Caco-2 (cell line): ENCODE data around the gene CLCA4. TPM values are rescaled to one million over a fixed set of nuclear protein-coding genes. Genes with fewer than 3 reads are reported as not detected.
"Not testable (repeated sequence)": the region's sequence is repeated elsewhere in the genome, so short reads cannot be mapped to it uniquely, and the experiment has no call there.

ENCODE experiments used
- BruUV-seq: library from RNA; stranded (reverse); fragments of 400-500 nt; replicated peaks from 2 replicates; lab custom pipeline; 2021; lab: Mats Ljungman, UMichigan
- CTCF ChIA-PET: fragments of 300-600 bp; sonication (Branson Sonifier 250); formaldehyde crosslinking; loops from one replicate; lab custom pipeline; 2022; ENCODE audit warnings: antibody characterized with exemption; lab: Charles Lee
- POLR2A ChIA-PET: fragments of 300-600 bp; sonication (Branson Sonifier 250); formaldehyde crosslinking; loops from one replicate; lab custom pipeline; 2022; ENCODE audit warnings: antibody characterized with exemption; lab: Charles Lee
- DNase-seq, 2 experiments: peaks; one replicate each; pipeline versions ENCODE4 v3.0.0 to v3.0.0-alpha.2; 2020 to 2022
- H3K27me3 ChIP-seq: replicated peaks from 2 replicates; pipeline ENCODE4 v1.6.0; 2011; ENCODE audit warnings: low read length; ENCODE audit not compliant: control insufficient read depth, insufficient read depth
- H3K36me3 ChIP-seq: 2 replicates; pipeline ENCODE4 v1.5.1; 2011; ENCODE audit warnings: low read length; ENCODE audit not compliant: control insufficient read depth, insufficient read depth
- H3K4me1 ChIP-seq: fragments of 250-450 bp; sonication (Bioruptor Pico); 2 replicates; pipeline ENCODE4 v1.5.1; 2020; ENCODE audit warnings: mild to moderate bottlenecking
- H3K4me3 ChIP-seq: 2 replicates; pipeline ENCODE4 v1.5.1; 2011; ENCODE audit warnings: low read depth, mild to moderate bottlenecking, control low read depth, low read length
- H3K9me3 ChIP-seq: fragments of 250-450 bp; sonication (Bioruptor Pico); 2 replicates; pipeline ENCODE4 v1.5.1; 2020; ENCODE audit warnings: mild to moderate bottlenecking, moderate library complexity
- H3K27ac Mint-ChIP-seq: one replicate; pipeline ENCODE4 v1.8.0; 2022; ENCODE audit warnings: mixed read lengths; ENCODE audit not compliant: unreplicated experiment
- H3K27me3 Mint-ChIP-seq: one replicate; pipeline ENCODE4 v1.8.0; 2022; ENCODE audit warnings: mixed read lengths; ENCODE audit not compliant: insufficient read depth, unreplicated experiment
- H3K36me3 Mint-ChIP-seq: one replicate; pipeline ENCODE4 v1.8.0; 2022; ENCODE audit warnings: mild to moderate bottlenecking, mixed read lengths; ENCODE audit not compliant: insufficient read depth, unreplicated experiment
- H3K4me1 Mint-ChIP-seq: one replicate; pipeline ENCODE4 v1.8.0; 2022; ENCODE audit warnings: low read depth, mixed read lengths; ENCODE audit not compliant: unreplicated experiment
- H3K4me3 Mint-ChIP-seq: one replicate; pipeline ENCODE4 v1.8.0; 2022; ENCODE audit warnings: mild to moderate bottlenecking, moderate library complexity, mixed read lengths; ENCODE audit not compliant: unreplicated experiment
- H3K9me3 Mint-ChIP-seq: one replicate; pipeline ENCODE4 v1.8.0; 2022; ENCODE audit warnings: mixed read lengths; ENCODE audit not compliant: unreplicated experiment
- CTCF ChIP-seq, 2 experiments: fragments of 200-600 bp in 1 of 2; IDR thresholded peaks; 1 replicate in 1 of 2; 2 replicates in 1 of 2; pipeline versions ENCODE4 v1.5.1 to v1.8.0; 2011 to 2022; ENCODE audit warnings: antibody characterized with exemption in 1 of 2, control low read depth in 1 of 2, inconsistent platforms in 1 of 2, low read depth in 1 of 2, low read length in 1 of 2, mild to moderate bottlenecking in 1 of 2, moderate library complexity in 1 of 2; ENCODE audit not compliant: insufficient read depth in 1 of 2, severe bottlenecking in 1 of 2, unreplicated experiment in 1 of 2
- intact Hi-C: fragments of 100-400 bp; cut with micrococcal nuclease; formaldehyde crosslinking; loops from one replicate; pipeline ENCODE4 v1.10.0; 2022; ENCODE audit not compliant: unreplicated experiment
- total RNA-seq: library from RNA; stranded (reverse); gene quantifications from 2 replicates; pipeline ENCODE4 v1.2.3, GENCODE V29; 2022

Gene CLCA4
- total RNA-seq, 1 experiment from 2014 or later, result not detected

- Histone ChIP-seq H3K4me3 (no peak overlapping the region), H3K27me3 (no peaks in the 10 kb centered on the region), H3K36me3 (no peaks in the 10 kb centered on the region), H3K4me1 (peaks cover 10% of the 10 kb centered on the region; the same call in 1 of the 2 replicates), H3K9me3 (no peaks in the 10 kb centered on the region)
- intact Hi-C loops, result loop anchor here (5.0 kb wide), 3 partner anchors 82 to 467 kb away; no protein-coding TSS in a partner anchor
- Mint-ChIP-seq H3K27me3 (no peaks in the 10 kb centered on the region), H3K27ac (no peak overlapping the region), H3K4me1 (no peaks in the 10 kb centered on the region), H3K9me3 (no peaks in the 10 kb centered on the region), H3K4me3 (no peak overlapping the region), H3K36me3 (no peaks in the 10 kb centered on the region)
- TF ChIP-seq CTCF (IDR thresholded peaks at IDR 0.05; ENCODE audit: insufficient read depth in 1 of 2, low read depth in 1 of 2, low read length in 1 of 2, severe bottlenecking in 1 of 2, unreplicated experiment in 1 of 2), result peak; percentile 74
- CTCF ChIA-PET, result no interaction called here
- POLR2A ChIA-PET, result no interaction called here
- BruUV-seq, result no TSS peak
- DNase-seq, result no peak
Measured at GRCh38 chr1:86499987-86500593, 46.8 kb upstream of the CLCA4 start.

- H3K9me3 Mint-ChIP-seq, result no peaks in the 10 kb centered on the region
- no peaks in the 10 kb centered on the region for H3K36me3 Mint-ChIP-seq
- DNase-seq, result no peak
- H3K4me1 Mint-ChIP-seq, result no peaks in the 10 kb centered on the region
- H3K9me3 ChIP-seq, result no peaks in the 10 kb centered on the region
- no peaks in the 10 kb centered on the region for H3K27me3 ChIP-seq
- TF ChIP-seq CTCF (IDR thresholded peaks at IDR 0.05; ENCODE audit: insufficient read depth in 1 of 2, low read depth in 1 of 2, low read length in 1 of 2, severe bottlenecking in 1 of 2, unreplicated experiment in 1 of 2), result no peak
- ChIA-PET CTCF (no interaction called here), POLR2A (no interaction called here)
- peaks cover 10% of the 10 kb centered on the region; the same call in 1 of the 2 replicates for H3K4me1 ChIP-seq
- no peak overlapping the region for H3K4me3 Mint-ChIP-seq
- no peaks in the 10 kb centered on the region for H3K36me3 ChIP-seq
- no peaks in the 10 kb centered on the region for H3K27me3 Mint-ChIP-seq
- no peak overlapping the region for H3K27ac Mint-ChIP-seq
- no peak overlapping the region for H3K4me3 ChIP-seq
- intact Hi-C loops, result loop anchor here (5.0 kb wide), 3 partner anchors 82 to 467 kb away; no protein-coding TSS in a partner anchor
- BruUV-seq, result no TSS peak
Measured at GRCh38 chr1:86500714-86501113, 46.2 kb upstream of the CLCA4 start.

- H3K27me3 Mint-ChIP-seq, H3K36me3 ChIP-seq, H3K9me3 ChIP-seq, POLR2A ChIA-PET, H3K27me3 ChIP-seq, BruUV-seq, H3K4me1 Mint-ChIP-seq, H3K36me3 Mint-ChIP-seq, H3K9me3 Mint-ChIP-seq, H3K4me1 ChIP-seq: not testable (repeated sequence)
- Mint-ChIP-seq H3K4me3 (peak overlapping the region; percentile 86), H3K27ac (peak overlapping the region; percentile 88)
- CTCF ChIA-PET, result interaction anchor here (0.6 to 1.5 kb wide), 2 partner anchors 108 to 204 kb away, joined by 4 to 5 read pairs; no protein-coding TSS in a partner anchor
- intact Hi-C loops, result loop anchor here (1.0 to 5.0 kb wide), 7 partner anchors 28 to 465 kb away; no protein-coding TSS in a partner anchor
- DNase-seq, result peak; percentile 54 to 59
- peak overlapping the region; percentile 42 for H3K4me3 ChIP-seq
- peak; percentile 23 to 33 for TF ChIP-seq CTCF (IDR thresholded peaks at IDR 0.05; ENCODE audit: insufficient read depth in 1 of 2, low read depth in 1 of 2, low read length in 1 of 2, severe bottlenecking in 1 of 2, unreplicated experiment in 1 of 2)
Measured at GRCh38 chr1:86502125-86502646, 44.7 kb upstream of the CLCA4 start.
